ENCODE results near the gene IMMP2L.

DNA sequence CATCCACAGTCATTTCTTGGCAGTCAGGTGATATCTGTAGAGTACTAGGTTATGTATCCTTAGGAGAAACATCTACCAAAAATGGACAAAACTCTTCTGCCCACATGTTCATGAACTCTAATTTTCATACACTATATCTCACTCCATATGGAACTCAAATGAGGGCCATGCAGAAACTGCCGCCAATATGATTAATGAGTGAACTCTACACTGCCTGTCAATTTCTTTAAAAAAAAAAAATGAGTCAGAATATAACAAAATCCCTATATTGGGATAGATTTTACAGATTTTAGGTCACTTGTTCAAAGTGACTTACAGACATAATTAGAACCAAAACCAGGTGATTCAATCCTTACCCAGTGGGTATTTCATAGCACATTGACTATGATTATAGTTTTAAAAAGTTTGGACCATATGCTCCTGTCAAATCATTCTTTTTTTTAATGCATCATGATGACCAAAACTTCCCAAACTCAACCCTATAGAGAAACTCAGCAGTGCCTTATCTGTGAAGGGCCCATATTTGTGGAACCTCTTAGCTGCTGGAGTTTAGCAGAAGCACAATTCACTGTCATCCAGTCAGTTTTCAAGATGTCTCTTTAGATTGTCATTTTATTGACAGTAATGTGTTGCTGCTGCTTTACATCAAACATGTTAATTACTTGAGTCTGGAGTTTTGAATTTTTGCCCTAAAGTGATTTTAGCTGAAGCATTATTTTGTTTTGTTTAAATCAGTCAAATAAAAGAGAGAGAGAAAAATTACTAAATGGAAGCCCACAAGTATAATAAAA lies 460.2 kb downstream of the IMMP2L start:
- TF ChIP-seq, protein P1, sequence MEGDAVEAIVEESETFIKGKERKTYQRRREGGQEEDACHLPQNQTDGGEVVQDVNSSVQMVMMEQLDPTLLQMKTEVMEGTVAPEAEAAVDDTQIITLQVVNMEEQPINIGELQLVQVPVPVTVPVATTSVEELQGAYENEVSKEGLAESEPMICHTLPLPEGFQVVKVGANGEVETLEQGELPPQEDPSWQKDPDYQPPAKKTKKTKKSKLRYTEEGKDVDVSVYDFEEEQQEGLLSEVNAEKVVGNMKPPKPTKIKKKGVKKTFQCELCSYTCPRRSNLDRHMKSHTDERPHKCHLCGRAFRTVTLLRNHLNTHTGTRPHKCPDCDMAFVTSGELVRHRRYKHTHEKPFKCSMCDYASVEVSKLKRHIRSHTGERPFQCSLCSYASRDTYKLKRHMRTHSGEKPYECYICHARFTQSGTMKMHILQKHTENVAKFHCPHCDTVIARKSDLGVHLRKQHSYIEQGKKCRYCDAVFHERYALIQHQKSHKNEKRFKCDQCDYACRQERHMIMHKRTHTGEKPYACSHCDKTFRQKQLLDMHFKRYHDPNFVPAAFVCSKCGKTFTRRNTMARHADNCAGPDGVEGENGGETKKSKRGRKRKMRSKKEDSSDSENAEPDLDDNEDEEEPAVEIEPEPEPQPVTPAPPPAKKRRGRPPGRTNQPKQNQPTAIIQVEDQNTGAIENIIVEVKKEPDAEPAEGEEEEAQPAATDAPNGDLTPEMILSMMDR (IDR thresholded peaks at IDR 0.05), result no peak
- TF ChIP-seq EZH2 (IDR thresholded peaks at IDR 0.05), result no peak
